WTC11 (cell line): Measurements from ENCODE around the gene CLEC1A. TPM values are rescaled to one million over a fixed set of nuclear protein-coding genes. Genes with fewer than 3 reads are reported as not detected.

Experiments used
- ATAC-seq: fragments of 200-7000 bp; cut with Tn5 transposase; 2 replicates; pipeline ENCODE4 v1.10.0; 2021; ENCODE audit warnings: mild to moderate bottlenecking, moderate library complexity
- CTCF ChIA-PET: fragments of 300-600 bp; sonication (Branson Sonifier 250); formaldehyde crosslinking; loops from one replicate; lab custom pipeline; 2021; ENCODE audit warnings: antibody characterized with exemption; lab: Charles Lee
- POLR2A ChIA-PET: fragments of 350-600 bp; sonication (Branson Sonifier 250); formaldehyde crosslinking; loops from one replicate; lab custom pipeline; 2021; ENCODE audit warnings: antibody characterized with exemption; lab: Charles Lee
- DNase-seq: peaks from one replicate; pipeline ENCODE4 v3.0.0; 2021; ENCODE audit warnings: low spot score
- H3K27ac Mint-ChIP-seq: 2 replicates; pipeline ENCODE4 v1.8.0; 2021; ENCODE audit warnings: mixed read lengths
- H3K27me3 Mint-ChIP-seq: 2 replicates; pipeline ENCODE4 v1.8.0; 2021; ENCODE audit warnings: low read depth, mild to moderate bottlenecking, moderate library complexity, mixed read lengths
- H3K36me3 Mint-ChIP-seq: 2 replicates; pipeline ENCODE4 v1.8.0; 2021; ENCODE audit warnings: mixed read lengths
- H3K4me1 Mint-ChIP-seq: 2 replicates; pipeline ENCODE4 v1.8.0; 2022; ENCODE audit warnings: mixed read lengths
- H3K4me3 Mint-ChIP-seq: 2 replicates; pipeline ENCODE4 v1.8.0; 2021; ENCODE audit warnings: mild to moderate bottlenecking, moderate library complexity, mixed read lengths
- H3K9me3 Mint-ChIP-seq: 2 replicates; pipeline ENCODE4 v1.8.0; 2021; ENCODE audit warnings: mixed read lengths
- AR ChIP-seq: fragments of 250-450 bp; sonication (Bioruptor Pico); IDR thresholded peaks from 2 replicates; pipeline ENCODE4 v1.9.0; 2021; ENCODE audit warnings: mild to moderate bottlenecking
- ATF6 ChIP-seq: sonication (generic); formaldehyde crosslinking; IDR thresholded peaks from 2 replicates; pipeline ENCODE4 v1.8.1; 2023; ENCODE audit warnings: mild to moderate bottlenecking, missing genetic modification reagents
- CDX4 ChIP-seq: fragments of 250-450 bp; sonication (Bioruptor Pico); IDR thresholded peaks from 2 replicates; pipeline ENCODE4 v1.9.0; 2021; ENCODE audit warnings: moderate library complexity, mild to moderate bottlenecking, inconsistent platforms, borderline replicate concordance
- CREB1 ChIP-seq: sonication (generic); formaldehyde crosslinking; IDR thresholded peaks from 2 replicates; pipeline ENCODE4 v1.8.0; 2023; ENCODE audit warnings: mild to moderate bottlenecking, missing genetic modification reagents
- FOXP1 ChIP-seq: sonication (generic); formaldehyde crosslinking; IDR thresholded peaks from 2 replicates; pipeline ENCODE4 v1.8.0; 2022; ENCODE audit warnings: missing genetic modification reagents, mild to moderate bottlenecking, moderate library complexity, borderline replicate concordance
- GRHL2 ChIP-seq: fragments of 250-450 bp; sonication (Bioruptor Pico); IDR thresholded peaks from 2 replicates; pipeline ENCODE4 v1.8.0; 2022; ENCODE audit warnings: mild to moderate bottlenecking, moderate library complexity; ENCODE audit not compliant: insufficient replicate concordance, severe bottlenecking
- KAT7 ChIP-seq: sonication (generic); formaldehyde crosslinking; IDR thresholded peaks from 2 replicates; pipeline ENCODE4 v1.8.1; 2023; ENCODE audit warnings: missing genetic modification reagents, mild to moderate bottlenecking, borderline replicate concordance
- MAX ChIP-seq: sonication (generic); formaldehyde crosslinking; IDR thresholded peaks from 2 replicates; pipeline ENCODE4 v1.8.0; 2022; ENCODE audit warnings: mild to moderate bottlenecking, missing genetic modification reagents
- MLX ChIP-seq: sonication (generic); formaldehyde crosslinking; IDR thresholded peaks from 2 replicates; pipeline ENCODE4 v1.8.1; 2023; ENCODE audit warnings: mild to moderate bottlenecking, missing genetic modification reagents, moderate library complexity
- OVOL2 ChIP-seq: fragments of 250-450 bp; sonication (Bioruptor Pico); IDR thresholded peaks from 2 replicates; pipeline ENCODE4 v1.9.0; 2021; ENCODE audit warnings: mild to moderate bottlenecking, borderline replicate concordance
- STAT6 ChIP-seq: sonication (generic); formaldehyde crosslinking; conservative IDR thresholded peaks from 2 replicates; pipeline ENCODE4 v1.8.1; 2023; ENCODE audit warnings: mild to moderate bottlenecking, low read depth, missing genetic modification reagents, moderate library complexity
- TCF7 ChIP-seq: sonication (generic); formaldehyde crosslinking; IDR thresholded peaks from 2 replicates; pipeline ENCODE4 v1.8.0; 2022; ENCODE audit warnings: mild to moderate bottlenecking, low read depth, missing genetic modification reagents, moderate library complexity
- USF1 ChIP-seq: sonication (generic); formaldehyde crosslinking; IDR thresholded peaks from 2 replicates; pipeline ENCODE4 v1.8.0; 2022; ENCODE audit warnings: mild to moderate bottlenecking, missing genetic modification reagents
- ZNF138 ChIP-seq: sonication (generic); formaldehyde crosslinking; conservative IDR thresholded peaks from 2 replicates; pipeline ENCODE4 v1.8.1; 2022; ENCODE audit warnings: mild to moderate bottlenecking, moderate library complexity, missing genetic modification reagents
- ZNF281 ChIP-seq: sonication (generic); formaldehyde crosslinking; IDR thresholded peaks from 2 replicates; pipeline ENCODE4 v1.8.0; 2023; ENCODE audit warnings: mild to moderate bottlenecking, missing genetic modification reagents
- ZNF512 ChIP-seq: sonication (generic); formaldehyde crosslinking; IDR thresholded peaks from 2 replicates; pipeline ENCODE4 v1.8.1; 2022; ENCODE audit warnings: missing genetic modification reagents, borderline replicate concordance
- total RNA-seq: library from RNA; stranded (reverse); gene quantifications from 3 replicates; pipeline ENCODE4 v1.2.3, GENCODE V29; 2021

Gene CLEC1A
- total RNA-seq, 1 experiment from 2014 or later: not detected

GRCh38 chr12:10025236-10025635 lies 73.5 kb downstream of the CLEC1A start:
- Mint-ChIP-seq H3K27ac (no peak overlapping the region), H3K4me1 (no peaks in the 10 kb centered on the region), H3K27me3 (peaks cover 5% of the 10 kb centered on the region; the same call in 1 of the 2 replicates), H3K9me3 (peaks cover 23% of the 10 kb centered on the region)
- no peak for TF ChIP-seq ZNF138 (CRISPR knock-in tag)
- TF ChIP-seq FOXP1 (CRISPR knock-in tag): no peak
- TF ChIP-seq OVOL2: no peak
- TF ChIP-seq CREB1 (CRISPR knock-in tag): no peak
- no peak for TF ChIP-seq ATF6 (CRISPR knock-in tag)
- no peak for TF ChIP-seq MLX
- no peak for TF ChIP-seq STAT6 (CRISPR knock-in tag)
- TF ChIP-seq MAX (CRISPR knock-in tag): no peak
- no peak for TF ChIP-seq ZNF512
- no peak for TF ChIP-seq AR
- TF ChIP-seq CDX4 (CRISPR knock-in tag): no peak
- TF ChIP-seq GRHL2 (CRISPR knock-in tag): no peak
- no peak for TF ChIP-seq TCF7 (CRISPR knock-in tag)
- TF ChIP-seq ZNF281 (CRISPR knock-in tag): no peak
- TF ChIP-seq KAT7 (CRISPR knock-in tag): no peak
- TF ChIP-seq USF1 (CRISPR knock-in tag): no peak
- TF ChIP-seq, all 79 proteins: peak for 0
- ChIA-PET CTCF (no interaction called here), POLR2A (no interaction called here)
- no peak overlapping the region for H3K4me3 Mint-ChIP-seq
- peaks cover 6% of the 10 kb centered on the region; the same call in 1 of the 2 replicates for H3K36me3 Mint-ChIP-seq
- no peak for ATAC-seq
- no peak for DNase-seq
